ENCODE results near the gene DNAJC13.

The DNAJC13 gene

DNA sequence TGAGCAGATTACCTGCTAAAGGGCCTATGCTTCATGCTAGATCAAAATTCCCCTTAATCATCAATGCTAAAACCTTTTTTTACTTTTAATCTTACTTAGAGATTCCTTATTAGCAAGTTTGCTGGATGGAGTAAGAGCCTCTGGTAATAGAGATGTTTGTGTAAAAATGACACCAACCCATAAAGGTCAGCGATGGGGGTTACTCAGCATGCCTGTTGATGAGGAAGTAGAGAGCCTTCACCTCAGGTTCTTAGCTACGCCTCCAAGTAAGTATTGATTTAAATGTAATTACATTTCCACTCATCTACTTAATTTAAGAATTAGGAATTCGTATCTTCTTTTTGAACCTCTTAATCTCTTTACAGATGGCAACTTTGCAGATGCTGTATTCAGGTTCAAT is 38.8 kb downstream of the DNAJC13 start:
- no peak overlapping the region for H3K27ac ChIP-seq
- DNase-seq (ENCODE audit: low read depth, low spot score), result no peak

- no peak for DNase-seq (ENCODE audit: low read depth, low spot score)
- H3K27ac ChIP-seq, result no peak overlapping the region
These were observed 39.3 kb downstream of the DNAJC13 start for GRCh38 chr3:132456571-132456970.

DNA sequence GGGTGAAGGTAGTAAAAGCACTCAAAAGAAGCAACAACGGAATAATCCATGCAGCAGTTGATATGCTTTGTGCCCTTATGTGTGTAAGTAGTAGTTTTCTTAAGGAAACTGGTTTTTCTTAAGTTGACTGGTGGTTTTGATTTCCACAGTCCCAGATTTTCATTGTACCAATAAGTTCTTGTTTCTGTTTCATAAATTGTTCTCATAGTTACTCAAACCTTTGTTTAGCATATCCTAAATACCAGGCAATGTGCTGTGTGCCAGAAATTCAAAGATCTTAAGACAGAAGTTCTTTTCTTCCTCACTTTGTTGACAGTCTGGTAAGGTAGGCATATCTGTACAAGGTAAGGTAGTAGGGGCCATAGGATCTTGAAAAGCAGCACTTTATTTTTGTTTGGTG is 40.0 kb downstream of the DNAJC13 start:
- no peak overlapping the region for H3K27ac ChIP-seq
- DNase-seq (ENCODE audit: low read depth, low spot score), result no peak

DNA sequence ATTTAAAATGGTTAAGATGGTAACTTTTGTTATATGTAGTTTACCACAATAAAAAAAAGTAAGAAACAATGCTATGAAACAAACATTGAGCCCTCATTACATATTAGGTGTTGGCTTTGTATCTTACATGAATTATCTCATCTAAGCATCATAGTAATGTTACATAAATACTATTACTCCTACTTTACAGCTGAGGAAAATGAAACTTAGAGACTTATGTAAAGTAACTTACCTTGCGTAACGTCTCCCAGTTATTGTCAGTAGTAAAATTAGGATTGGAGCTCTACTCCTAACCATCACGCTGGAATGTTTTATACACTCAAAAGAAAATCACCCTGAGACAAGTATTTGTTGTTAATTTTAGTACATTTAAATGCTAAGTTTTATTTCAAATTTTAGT is 42.2 kb downstream of the DNAJC13 start:
- no peak for DNase-seq (ENCODE audit: low read depth, low spot score)
- H3K27ac ChIP-seq, result no peak overlapping the region

DNA sequence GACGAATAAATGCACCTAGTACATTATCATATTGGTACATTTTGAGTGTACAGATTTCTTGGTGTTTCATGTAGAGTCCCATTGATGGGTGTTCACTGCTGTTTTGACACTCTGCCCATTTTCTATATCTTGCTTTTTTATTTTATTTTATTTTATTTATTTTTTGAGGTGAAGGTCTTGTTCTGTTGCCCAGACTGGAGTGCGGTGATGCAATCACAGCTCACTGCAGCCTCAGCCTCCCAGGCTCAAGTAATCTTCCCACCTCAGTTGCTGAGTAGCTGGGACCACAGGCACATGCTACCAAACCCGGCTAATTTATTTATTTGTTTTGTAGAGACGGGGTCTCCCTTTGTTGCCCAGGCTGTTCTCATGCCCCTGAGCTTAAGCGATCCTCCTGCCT is 44.2 kb downstream of the DNAJC13 start:
- no peak for DNase-seq (ENCODE audit: low read depth, low spot score)
- no peak overlapping the region for H3K27ac ChIP-seq

- no peak for DNase-seq (ENCODE audit: low read depth, low spot score)
- H3K27ac ChIP-seq, result no peak overlapping the region
These were observed 46.8 kb downstream of the DNAJC13 start for GRCh38 chr3:132464066-132464465.

DNA sequence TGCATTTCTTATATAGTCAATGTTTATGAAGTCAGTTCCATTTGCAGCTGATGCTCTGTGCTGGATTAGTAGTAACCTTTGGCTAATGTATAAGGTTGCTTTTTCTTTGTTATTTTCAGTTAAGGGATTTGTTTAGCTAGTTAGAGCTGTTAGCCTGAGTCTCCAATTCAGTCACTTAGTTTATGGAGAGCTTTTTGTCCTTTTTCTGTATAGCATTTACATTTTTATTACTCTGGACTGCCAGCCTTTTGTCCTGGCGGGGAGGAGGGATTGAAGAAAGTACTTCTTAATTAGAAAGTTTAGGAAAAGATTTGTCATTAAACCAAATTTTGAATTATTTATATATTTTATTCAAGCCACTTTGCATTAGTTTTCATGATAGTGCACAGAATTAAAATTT is 52.0 kb downstream of the DNAJC13 start:
- H3K27ac ChIP-seq, result no peak overlapping the region
- DNase-seq (ENCODE audit: low read depth, low spot score), result no peak

DNA sequence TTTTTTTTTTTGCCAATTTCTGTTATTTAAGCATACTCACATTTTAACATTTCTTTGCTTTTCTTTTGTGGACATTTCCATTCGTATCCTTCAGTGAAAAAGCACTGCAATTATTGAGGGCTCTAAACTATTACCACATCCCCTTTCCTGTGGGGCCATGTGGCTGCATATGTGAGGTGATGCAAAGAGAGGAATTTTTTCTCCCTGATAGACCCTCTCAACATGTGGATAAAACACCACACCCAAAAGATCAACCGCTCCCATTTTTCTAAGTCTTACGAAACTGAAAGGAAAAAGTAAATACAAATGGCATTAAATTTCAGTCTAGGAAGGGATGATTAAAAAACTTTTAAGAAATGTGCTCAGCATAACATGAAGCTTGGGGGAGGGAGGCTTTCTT is 68.8 kb downstream of the DNAJC13 start:
- DNase-seq (ENCODE audit: low read depth, low spot score), result no peak
- no peak overlapping the region for H3K27ac ChIP-seq

DNA sequence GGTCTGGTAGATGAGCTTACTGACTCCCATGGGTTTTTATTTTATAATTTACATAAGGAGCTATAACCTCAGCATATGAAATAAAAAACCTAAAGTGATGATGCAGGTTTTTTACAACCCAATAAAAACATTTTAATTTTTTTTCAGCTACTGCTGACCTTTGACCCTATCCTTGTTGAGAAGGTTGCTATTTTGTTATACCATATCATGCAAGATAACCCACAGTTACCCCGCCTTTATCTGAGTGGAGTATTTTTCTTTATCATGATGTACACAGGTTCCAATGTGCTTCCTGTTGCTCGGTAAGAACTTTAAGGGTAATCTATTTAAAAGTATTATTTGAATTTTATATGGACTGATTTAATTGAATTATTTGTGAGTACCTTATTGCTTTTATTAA is 70.8 kb downstream of the DNAJC13 start:
- no peak for DNase-seq (ENCODE audit: low read depth, low spot score)
- no peak overlapping the region for H3K27ac ChIP-seq

- no peak for DNase-seq (ENCODE audit: low read depth, low spot score)
These were observed 81.8 kb downstream of the DNAJC13 start for GRCh38 chr3:132499071-132499470.

DNA sequence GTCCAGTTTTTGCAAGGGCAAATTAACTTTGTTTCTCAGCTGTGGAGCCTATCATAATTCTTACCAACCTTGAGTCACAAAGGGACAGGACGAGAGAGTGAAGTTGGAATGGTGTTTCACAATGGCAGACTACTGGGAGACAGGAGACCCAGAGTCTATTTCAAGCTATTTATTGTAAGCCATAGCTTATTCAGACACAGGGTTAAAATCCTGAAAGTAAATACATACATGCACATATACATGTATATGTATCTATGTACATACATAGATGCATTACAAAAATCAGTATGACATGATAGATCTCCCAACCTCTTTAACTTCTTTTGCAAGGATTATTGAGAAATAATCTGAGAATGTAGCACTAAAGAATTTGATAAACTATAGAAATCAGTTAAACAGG is 86.3 kb downstream of the DNAJC13 start:
- no peak overlapping the region for H3K27ac ChIP-seq
- no peak for DNase-seq (ENCODE audit: low read depth, low spot score)

More at GRCh38 chr3:132499071-132499470, 81.8 kb downstream of the DNAJC13 start:
- no peak overlapping the region for H3K27ac ChIP-seq

- DNase-seq (ENCODE audit: low read depth, low spot score), result no peak
- no peak overlapping the region for H3K27ac ChIP-seq
These were observed 87.2 kb downstream of the DNAJC13 start for GRCh38 chr3:132504375-132504933.

DNA sequence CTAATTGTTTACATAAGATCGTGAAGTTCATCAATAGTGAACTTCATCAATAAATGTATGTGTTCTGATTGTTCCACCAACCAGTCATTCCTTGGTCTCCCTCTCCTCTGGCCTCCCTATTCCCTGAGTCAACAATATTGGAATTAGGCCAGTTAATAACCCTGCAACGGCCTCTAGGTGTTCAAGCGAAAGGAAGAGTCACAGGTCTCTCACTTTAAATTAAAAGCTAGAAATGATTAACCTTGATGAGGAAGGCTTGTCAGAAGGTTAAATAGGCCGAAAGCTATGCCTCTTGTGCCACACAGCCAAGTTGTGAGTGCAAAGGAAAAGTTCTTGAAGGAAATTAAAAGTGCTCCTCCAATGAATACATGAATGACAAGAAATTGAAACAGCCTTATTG is 90.4 kb downstream of the DNAJC13 start:
- no peak for DNase-seq (ENCODE audit: low read depth, low spot score)
- no peak overlapping the region for H3K27ac ChIP-seq

GRCh38 chr3:132509096-132509495 is 91.8 kb downstream of the DNAJC13 start:
- H3K27ac ChIP-seq, result peak overlapping the region; percentile 4
- no peak for DNase-seq (ENCODE audit: low read depth, low spot score)

- H3K27ac ChIP-seq, result peak overlapping the region; percentile 4
- DNase-seq (ENCODE audit: low read depth, low spot score), result no peak
These were observed 92.2 kb downstream of the DNAJC13 start for GRCh38 chr3:132509506-132509905.

DNA sequence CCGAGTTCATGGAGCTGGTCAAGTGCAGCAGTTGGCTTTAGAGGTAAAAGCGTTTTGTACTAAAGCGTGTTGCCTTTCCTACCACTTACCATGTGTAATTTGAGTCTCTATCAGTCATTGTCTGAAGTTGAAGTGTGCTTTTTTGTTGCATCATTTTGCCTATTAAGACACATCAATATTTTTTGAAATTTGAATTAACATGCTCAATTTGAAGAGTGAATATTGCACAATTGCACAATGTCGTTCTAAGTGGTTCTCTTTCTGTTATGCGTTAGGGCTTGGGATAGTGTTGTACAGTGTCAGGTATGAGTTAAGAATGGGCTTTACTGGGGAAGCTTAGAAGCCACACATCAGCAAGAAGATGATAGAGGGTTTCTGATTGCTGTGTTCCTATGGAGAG is 95.8 kb downstream of the DNAJC13 start:
- no peak for DNase-seq (ENCODE audit: low read depth, low spot score)

GRCh38 chr3:132517311-132517710 is 100.0 kb downstream of the DNAJC13 start:
- H3K27ac ChIP-seq, result no peak overlapping the region
- no peak for DNase-seq (ENCODE audit: low read depth, low spot score)

More for the DNA sequence above, 95.8 kb downstream of the DNAJC13 start:
- H3K27ac ChIP-seq, result no peak overlapping the region

GRCh38 chr3:132519914-132520313 is 102.6 kb downstream of the DNAJC13 start:
- no peak for DNase-seq (ENCODE audit: low read depth, low spot score)

GRCh38 chr3:132521901-132522300 is 104.6 kb downstream of the DNAJC13 start:
- no peak overlapping the region for H3K27ac ChIP-seq

More at GRCh38 chr3:132519914-132520313, 102.6 kb downstream of the DNAJC13 start:
- H3K27ac ChIP-seq, result no peak overlapping the region

GRCh38 chr3:132522353-132522752 is 105.1 kb downstream of the DNAJC13 start:
- no peak for DNase-seq (ENCODE audit: low read depth, low spot score)
- no peak overlapping the region for H3K27ac ChIP-seq

More at GRCh38 chr3:132521901-132522300, 104.6 kb downstream of the DNAJC13 start:
- no peak for DNase-seq (ENCODE audit: low read depth, low spot score)

DNA sequence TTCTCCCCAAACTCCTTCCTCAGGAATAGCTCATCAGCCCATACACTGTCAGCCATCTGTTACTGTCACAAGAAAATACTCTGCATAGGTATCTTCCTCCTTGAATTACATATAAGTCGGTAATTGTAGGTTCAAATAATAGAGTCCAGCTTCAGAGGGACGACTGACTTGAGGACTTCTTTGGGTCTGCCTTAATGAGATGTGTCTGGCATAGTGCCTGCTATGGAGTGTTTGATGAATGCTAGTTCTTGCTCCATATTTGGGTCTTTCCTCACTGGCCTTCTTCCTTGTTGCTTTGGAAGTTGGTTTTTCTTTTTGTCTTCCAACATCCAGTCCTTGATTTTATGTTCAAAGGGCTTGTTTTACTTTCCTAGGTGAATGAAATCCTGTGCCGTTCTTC is 113.3 kb downstream of the DNAJC13 start:
- no peak for DNase-seq (ENCODE audit: low read depth, low spot score)
- no peak overlapping the region for H3K27ac ChIP-seq

- H3K27ac ChIP-seq, result no peak overlapping the region
These were observed 118.5 kb downstream of the DNAJC13 start for GRCh38 chr3:132535575-132536441.

More at GRCh38 chr3:132535575-132536441, 118.5 kb downstream of the DNAJC13 start:
- DNase-seq (ENCODE audit: low read depth, low spot score), result no peak
